Endothelial cell of umbilical vein (primary cell): ENCODE data around the gene POLA1. TPM values are rescaled to one million over a fixed set of nuclear protein-coding genes. Genes with fewer than 3 reads are reported as not detected.

Source experiments
- BruUV-seq: library from RNA; stranded (reverse); fragments of 400-500 nt; replicated peaks from 2 replicates; lab custom pipeline; 2021; lab: Mats Ljungman, UMichigan
- CTCF ChIA-PET: fragments of 300-600, 350-600 bp; sonication (Branson Sonifier 250); formaldehyde crosslinking; loops from one replicate; lab custom pipeline; 2021; ENCODE audit warnings: antibody characterized with exemption, inconsistent platforms; lab: Charles Lee
- POLR2A ChIA-PET: fragments of 300-600, 350-600 bp; sonication (Branson Sonifier 250); formaldehyde crosslinking; loops from one replicate; lab custom pipeline; 2021; ENCODE audit warnings: antibody characterized with exemption, inconsistent platforms; lab: Charles Lee
- DNase-seq: peaks from one replicate; pipeline ENCODE4 v3.0.0-alpha.2; 2011; ENCODE audit warnings: low read depth, low spot score
- FAIRE-seq: peaks from 2 replicates; lab custom pipeline; 2011; peaks lifted over from hg19 to GRCh38; lab: Jason Lieb, UNC
- H2AFZ ChIP-seq: 2 replicates; pipeline ENCODE4 v1.6.0; 2012; ENCODE audit warnings: low read depth, low read length, control low read depth, inconsistent platforms
- H3K27ac ChIP-seq: 2 replicates; pipeline ENCODE4 v1.5.1; 2011; ENCODE audit warnings: low read depth, mild to moderate bottlenecking, control low read depth, low read length, moderate library complexity; ENCODE audit not compliant: insufficient read depth
- H3K27me3 ChIP-seq, 2 experiments: 2 replicates each; pipeline versions ENCODE4 v1.6.0 to v1.6.1; 2011; ENCODE audit warnings: low read length in 2 of 2, mixed read lengths in 1 of 2; ENCODE audit not compliant: control insufficient read depth in 2 of 2, insufficient read depth in 2 of 2
- H3K36me3 ChIP-seq, 2 experiments: 2 replicates in 1 of 2; 3 replicates in 1 of 2; pipeline ENCODE4 v1.5.1; 2011; ENCODE audit warnings: low read length in 2 of 2, mild to moderate bottlenecking in 1 of 2, moderate library complexity in 1 of 2; ENCODE audit not compliant: control insufficient read depth in 2 of 2, insufficient read depth in 2 of 2; ENCODE audit errors: extremely low read depth in 1 of 2
- H3K4me1 ChIP-seq: 3 replicates; pipeline ENCODE4 v1.5.1; 2011; ENCODE audit warnings: mild to moderate bottlenecking, low read length; ENCODE audit not compliant: control insufficient read depth, insufficient read depth; ENCODE audit errors: extremely low read depth
- H3K4me2 ChIP-seq: 2 replicates; pipeline ENCODE4 v1.6.1; 2011; ENCODE audit warnings: low read length, control low read depth, mixed read lengths; ENCODE audit not compliant: insufficient read depth
- H3K4me3 ChIP-seq, 3 experiments: fragments of 200-600 bp in 1 of 3; sonication (generic), shearing (Covaris generic) in 1 of 3; replicated peaks in 1 of 3; 2 replicates each; pipeline ENCODE4 v1.5.1; 2011 to 2016; ENCODE audit warnings: control low read depth in 3 of 3, low read length in 3 of 3, mild to moderate bottlenecking in 2 of 3, inconsistent platforms in 1 of 3, low read depth in 1 of 3, moderate library complexity in 1 of 3; ENCODE audit not compliant: insufficient read depth in 1 of 3
- H3K79me2 ChIP-seq: 2 replicates; pipeline ENCODE4 v1.6.0; 2012; ENCODE audit warnings: low read length, inconsistent platforms; ENCODE audit not compliant: control insufficient read depth, insufficient read depth
- H3K9ac ChIP-seq: replicated peaks from 2 replicates; pipeline ENCODE3; 2011; ENCODE audit warnings: low read length, control low read depth; ENCODE audit not compliant: insufficient read depth; ENCODE audit errors: extremely low read depth
- H3K9me1 ChIP-seq: replicated peaks from 3 replicates; pipeline ENCODE4 v1.6.0; 2011; ENCODE audit warnings: mild to moderate bottlenecking, low read length; ENCODE audit not compliant: control insufficient read depth, insufficient read depth; ENCODE audit errors: extremely low read depth
- H3K9me3 ChIP-seq: replicated peaks from 2 replicates; pipeline ENCODE4 v1.5.1; 2012; ENCODE audit warnings: low read length, inconsistent platforms; ENCODE audit not compliant: control insufficient read depth, insufficient read depth
- H4K20me1 ChIP-seq: replicated peaks from 2 replicates; pipeline ENCODE3; 2011; ENCODE audit warnings: mild to moderate bottlenecking, low read length; ENCODE audit not compliant: control insufficient read depth, insufficient read depth; ENCODE audit errors: extremely low read depth
- EZH2 ChIP-seq: IDR thresholded peaks from 2 replicates; pipeline ENCODE4 v1.6.1; 2012; ENCODE audit warnings: borderline replicate concordance, low read depth, mild to moderate bottlenecking, moderate library complexity, low read length, inconsistent platforms; ENCODE audit not compliant: severe bottlenecking
- FOS ChIP-seq: IDR thresholded peaks from 2 replicates; pipeline ENCODE4 v1.6.1; 2011; ENCODE audit warnings: mild to moderate bottlenecking, low read length, moderate library complexity, borderline replicate concordance; ENCODE audit not compliant: insufficient read depth
- GATA2 ChIP-seq: IDR thresholded peaks from 2 replicates; pipeline ENCODE4 v1.7.0; 2011; ENCODE audit warnings: low read depth, mild to moderate bottlenecking, moderate library complexity, mixed read lengths, low read length; ENCODE audit not compliant: insufficient read length, insufficient read depth
- JUN ChIP-seq: IDR thresholded peaks from 2 replicates; pipeline ENCODE4 v1.6.1; 2011; ENCODE audit warnings: borderline replicate concordance, low read depth; ENCODE audit not compliant: insufficient read length, insufficient read depth
- MYC ChIP-seq: IDR thresholded peaks from one replicate; pipeline ENCODE4 v1.6.1; 2011; ENCODE audit warnings: mild to moderate bottlenecking, low read depth, low read length
- POLR2A ChIP-seq: IDR thresholded peaks from 2 replicates; pipeline ENCODE4 v1.6.1; 2012; ENCODE audit warnings: low read depth, mild to moderate bottlenecking, control low read depth, low read length
- POLR2AphosphoS5 ChIP-seq: IDR thresholded peaks from 2 replicates; pipeline ENCODE4 v1.6.1; 2012; ENCODE audit warnings: low read depth, mild to moderate bottlenecking, control low read depth, low read length, moderate library complexity; ENCODE audit not compliant: insufficient read depth
- dilution Hi-C: fragments of 300-500 bp; cut with MboI; formaldehyde crosslinking; loops from one replicate; pipeline ENCODE4 v1.15.0; 2019; ENCODE audit warnings: low sequenced_read_pairs; ENCODE audit not compliant: extremely low pct_ligation_motif_present
- intact Hi-C: fragments of 100-400 bp; cut with micrococcal nuclease; formaldehyde crosslinking; loops from one replicate; pipeline ENCODE4 v1.10.0; 2022
- polyA plus RNA-seq, 4 experiments: library from polyadenylated mRNA; depleted of rRNA in 3 of 4; stranded (reverse) in 3 of 4; unstranded in 1 of 4; fragments of >200 nt; gene quantifications; 2 replicates each; pipeline versions ENCODE4 v1.2.1 to v1.2.3, GENCODE V29; 2011 to 2012; ENCODE audit warnings: missing spikeins in 1 of 4
- total RNA-seq: library from RNA; stranded (reverse); gene quantifications from 2 replicates; pipeline ENCODE4 v1.2.3, GENCODE V29; 2021
- TF ChIP-seq, protein P1 (sequence below), 2 donors: IDR thresholded peaks; 1 replicate in 1 of 2; 2 replicates in 1 of 2; pipeline ENCODE4 v1.5.1; 2011; ENCODE audit warnings: low read length in 2 of 2, mild to moderate bottlenecking in 2 of 2, moderate library complexity in 2 of 2, control low read depth in 1 of 2, inconsistent platforms in 1 of 2, low read depth in 1 of 2; ENCODE audit not compliant: insufficient read depth in 1 of 2; ENCODE audit errors: extremely low read depth in 1 of 2
- TF ChIP-seq, protein P2 (sequence below): IDR thresholded peaks from 2 replicates; pipeline ENCODE4 v1.6.1; 2011; ENCODE audit not compliant: insufficient read depth, insufficient read length

The POLA1 gene
- total and polyA plus RNA-seq, 2 donors (not counting 3 experiments of a cell fraction or from before 2014, with no cell fraction given) = 1.8 to 18.6 TPM

DNA sequence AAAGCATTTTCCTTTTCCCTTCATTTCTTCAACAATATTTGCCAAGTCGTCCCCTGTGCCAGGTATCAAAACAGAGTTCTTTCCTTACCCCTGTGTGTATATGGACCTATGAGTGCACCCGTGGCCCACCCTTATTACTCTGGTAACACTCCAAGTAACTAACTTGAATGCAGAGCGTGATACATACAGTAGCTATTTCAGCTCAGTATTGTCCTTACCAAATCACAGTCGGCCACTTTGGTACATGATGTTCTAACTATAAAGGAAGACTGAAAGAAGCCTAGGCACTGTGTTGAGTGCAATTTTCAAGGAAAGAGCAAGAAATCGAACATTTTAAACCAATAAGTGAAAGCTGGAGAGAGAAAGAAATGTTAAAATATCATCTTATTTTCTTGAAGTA lies 233.7 kb downstream of the POLA1 start:
- Histone ChIP-seq H3K9me1 (no peaks in the 10 kb centered on the region), H3K4me3 (no peak overlapping the region), H3K36me3 (no peaks in the 10 kb centered on the region), H2AFZ (no peak overlapping the region), H3K79me2 (no peaks in the 10 kb centered on the region), H3K27ac (no peak overlapping the region), H3K27me3 (no peaks in the 10 kb centered on the region), H3K9ac (no peak overlapping the region), H3K9me3 (no peaks in the 10 kb centered on the region), H4K20me1 (no peaks in the 10 kb centered on the region), H3K4me1 (no peaks in the 10 kb centered on the region), H3K4me2 (no peak overlapping the region)
- BruUV-seq = no TSS peak
- TF ChIP-seq FOS (no peak), MYC (no peak)
- TF ChIP-seq, protein P1, sequence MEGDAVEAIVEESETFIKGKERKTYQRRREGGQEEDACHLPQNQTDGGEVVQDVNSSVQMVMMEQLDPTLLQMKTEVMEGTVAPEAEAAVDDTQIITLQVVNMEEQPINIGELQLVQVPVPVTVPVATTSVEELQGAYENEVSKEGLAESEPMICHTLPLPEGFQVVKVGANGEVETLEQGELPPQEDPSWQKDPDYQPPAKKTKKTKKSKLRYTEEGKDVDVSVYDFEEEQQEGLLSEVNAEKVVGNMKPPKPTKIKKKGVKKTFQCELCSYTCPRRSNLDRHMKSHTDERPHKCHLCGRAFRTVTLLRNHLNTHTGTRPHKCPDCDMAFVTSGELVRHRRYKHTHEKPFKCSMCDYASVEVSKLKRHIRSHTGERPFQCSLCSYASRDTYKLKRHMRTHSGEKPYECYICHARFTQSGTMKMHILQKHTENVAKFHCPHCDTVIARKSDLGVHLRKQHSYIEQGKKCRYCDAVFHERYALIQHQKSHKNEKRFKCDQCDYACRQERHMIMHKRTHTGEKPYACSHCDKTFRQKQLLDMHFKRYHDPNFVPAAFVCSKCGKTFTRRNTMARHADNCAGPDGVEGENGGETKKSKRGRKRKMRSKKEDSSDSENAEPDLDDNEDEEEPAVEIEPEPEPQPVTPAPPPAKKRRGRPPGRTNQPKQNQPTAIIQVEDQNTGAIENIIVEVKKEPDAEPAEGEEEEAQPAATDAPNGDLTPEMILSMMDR (IDR thresholded peaks at IDR 0.05; ENCODE audit: extremely low read depth in 1 of 2, insufficient read depth in 1 of 2, low read depth in 1 of 2, low read length in 2 of 2) = no peak
- DNase-seq = no peak
- no peak for FAIRE-seq
- intact Hi-C loops = no loop called here
- ChIA-PET POLR2A (no interaction called here), CTCF (no interaction called here)
- dilution Hi-C loops = no loop called here

DNA sequence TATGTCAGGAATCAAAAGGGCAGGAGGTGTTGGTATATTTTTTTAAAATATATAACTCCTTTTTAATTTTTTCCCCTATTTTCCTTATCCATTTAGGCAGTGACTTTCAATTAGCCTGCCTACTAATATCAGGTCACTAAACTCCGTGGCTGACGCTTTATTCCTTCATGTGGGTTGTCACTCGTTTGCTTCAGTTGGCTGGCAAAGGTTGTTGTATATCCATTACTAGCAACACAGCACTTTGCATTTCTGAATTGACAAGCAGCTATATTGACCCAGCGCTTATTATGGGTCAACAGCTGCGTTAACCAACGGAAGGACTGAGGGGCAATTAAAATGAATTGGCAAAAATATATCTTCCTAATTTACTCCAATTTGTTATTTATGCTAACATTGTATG lies 234.4 kb downstream of the POLA1 start:
- no peak overlapping the region for H3K4me2 ChIP-seq
- H3K9ac ChIP-seq = no peak overlapping the region
- H3K9me3 ChIP-seq = no peaks in the 10 kb centered on the region
- no peak for TF ChIP-seq POLR2AphosphoS5
- TF ChIP-seq GATA2 = no peak
- TF ChIP-seq EZH2 = no peak
- TF ChIP-seq POLR2A = no peak
- TF ChIP-seq MYC = no peak
- TF ChIP-seq, protein P2, sequence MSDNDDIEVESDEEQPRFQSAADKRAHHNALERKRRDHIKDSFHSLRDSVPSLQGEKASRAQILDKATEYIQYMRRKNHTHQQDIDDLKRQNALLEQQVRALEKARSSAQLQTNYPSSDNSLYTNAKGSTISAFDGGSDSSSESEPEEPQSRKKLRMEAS = no peak
- no peak for TF ChIP-seq JUN
- TF ChIP-seq, protein P1 (IDR thresholded peaks at IDR 0.05; ENCODE audit: extremely low read depth in 1 of 2, insufficient read depth in 1 of 2, low read depth in 1 of 2, low read length in 2 of 2) = no peak
- no peak for TF ChIP-seq FOS
- intact Hi-C loops (no loop called here), dilution Hi-C loops (no loop called here)
- H3K4me1 ChIP-seq = no peaks in the 10 kb centered on the region
- no TSS peak for BruUV-seq
- no peak overlapping the region for H3K27ac ChIP-seq
- H4K20me1 ChIP-seq = no peaks in the 10 kb centered on the region
- ChIA-PET POLR2A (no interaction called here), CTCF (no interaction called here)
- no peak overlapping the region for H3K4me3 ChIP-seq
- no peak overlapping the region for H2AFZ ChIP-seq
- DNase-seq (no peak), FAIRE-seq (no peak)
- no peaks in the 10 kb centered on the region for H3K9me1 ChIP-seq
- H3K36me3 ChIP-seq = no peaks in the 10 kb centered on the region
- no peaks in the 10 kb centered on the region for H3K27me3 ChIP-seq
- H3K79me2 ChIP-seq = no peaks in the 10 kb centered on the region
